Hepatocyte (in vitro differentiated cells): ENCODE measurements around the gene SIGLEC14.

Source experiments
- EZH2 ChIP-seq: fragments of 200-600 bp; sonication (generic); IDR thresholded peaks from 2 replicates; pipeline ENCODE4 v1.6.1; 2016; ENCODE audit warnings: antibody characterized with exemption, mild to moderate bottlenecking, borderline replicate concordance
- EZH2phosphoT487 ChIP-seq: fragments of 200-600 bp; sonication (generic); IDR thresholded peaks from one replicate; pipeline ENCODE4 v1.6.1; 2018; ENCODE audit warnings: antibody characterized with exemption, mild to moderate bottlenecking, low read depth, moderate library complexity; ENCODE audit not compliant: unreplicated experiment, severe bottlenecking
- TF ChIP-seq, protein P1 (sequence below): fragments of 200-600 bp; sonication (generic); IDR thresholded peaks from 2 replicates; pipeline ENCODE4 v1.5.1; 2016; ENCODE audit warnings: antibody characterized with exemption, mild to moderate bottlenecking; ENCODE audit not compliant: poor library complexity

DNA sequence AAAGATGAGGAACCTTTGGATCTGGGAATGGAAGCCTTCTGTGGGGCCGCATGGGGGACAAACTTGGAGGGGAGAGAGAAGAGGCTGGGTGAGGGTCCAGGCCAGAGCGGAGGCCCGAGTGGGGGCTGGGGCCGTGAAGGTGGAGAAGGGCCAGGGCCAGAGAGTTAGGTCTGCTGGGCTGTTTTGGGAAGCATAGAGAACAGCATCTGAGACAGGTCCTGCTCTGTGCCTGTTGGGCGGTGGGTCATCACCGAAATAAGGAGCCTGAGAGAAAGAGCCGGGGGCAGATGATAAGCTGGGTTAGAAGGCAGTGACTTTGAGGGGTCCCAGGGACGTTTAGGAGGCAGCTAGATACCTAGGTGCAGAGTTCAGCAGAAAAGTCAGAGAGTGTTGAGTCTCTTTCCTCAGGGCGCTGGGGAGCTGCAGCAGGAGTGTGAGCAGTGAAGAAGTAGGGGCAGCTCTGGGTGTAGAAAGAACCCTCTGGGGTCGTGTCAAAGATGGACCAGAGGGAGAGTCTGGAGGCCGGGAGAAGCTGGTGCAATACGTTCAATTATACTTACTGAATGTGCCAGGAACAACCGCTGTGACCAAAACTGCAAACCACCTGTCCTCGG lies 49.2 kb upstream of the SIGLEC14 start:
- TF ChIP-seq, protein P1, sequence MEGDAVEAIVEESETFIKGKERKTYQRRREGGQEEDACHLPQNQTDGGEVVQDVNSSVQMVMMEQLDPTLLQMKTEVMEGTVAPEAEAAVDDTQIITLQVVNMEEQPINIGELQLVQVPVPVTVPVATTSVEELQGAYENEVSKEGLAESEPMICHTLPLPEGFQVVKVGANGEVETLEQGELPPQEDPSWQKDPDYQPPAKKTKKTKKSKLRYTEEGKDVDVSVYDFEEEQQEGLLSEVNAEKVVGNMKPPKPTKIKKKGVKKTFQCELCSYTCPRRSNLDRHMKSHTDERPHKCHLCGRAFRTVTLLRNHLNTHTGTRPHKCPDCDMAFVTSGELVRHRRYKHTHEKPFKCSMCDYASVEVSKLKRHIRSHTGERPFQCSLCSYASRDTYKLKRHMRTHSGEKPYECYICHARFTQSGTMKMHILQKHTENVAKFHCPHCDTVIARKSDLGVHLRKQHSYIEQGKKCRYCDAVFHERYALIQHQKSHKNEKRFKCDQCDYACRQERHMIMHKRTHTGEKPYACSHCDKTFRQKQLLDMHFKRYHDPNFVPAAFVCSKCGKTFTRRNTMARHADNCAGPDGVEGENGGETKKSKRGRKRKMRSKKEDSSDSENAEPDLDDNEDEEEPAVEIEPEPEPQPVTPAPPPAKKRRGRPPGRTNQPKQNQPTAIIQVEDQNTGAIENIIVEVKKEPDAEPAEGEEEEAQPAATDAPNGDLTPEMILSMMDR: no peak
- TF ChIP-seq EZH2 (no peak), EZH2phosphoT487 (no peak)
